CD4-positive, alpha-beta T cell (primary cell): ENCODE measurements around the gene STAC. TPM values are rescaled to one million over a fixed set of nuclear protein-coding genes. Genes with fewer than 3 reads are reported as not detected.

ENCODE experiments used
- ATAC-seq: fragments of 200-7000 bp; cut with Tn5 transposase; one replicate; pipeline ENCODE4 v1.10.0; 2022; ENCODE audit warnings: mild to moderate bottlenecking; ENCODE audit not compliant: poor library complexity
- CTCF ChIA-PET: fragments of 350-600 bp; sonication (Branson Sonifier 250); formaldehyde crosslinking; loops from one replicate; lab custom pipeline; 2021; ENCODE audit warnings: antibody characterized with exemption, inconsistent platforms; lab: Charles Lee
- POLR2A ChIA-PET: fragments of 350-600 bp; sonication (Branson Sonifier 250); formaldehyde crosslinking; loops from one replicate; lab custom pipeline; 2021; ENCODE audit warnings: antibody characterized with exemption, inconsistent platforms; lab: Charles Lee
- DNase-seq, 14 experiments: peaks; one replicate each; pipeline ENCODE4 v3.0.0-alpha.2; 2013 to 2020; ENCODE audit warnings: mixed read lengths in 2 of 14
- H3K27ac ChIP-seq, 2 donors: one replicate each; pipeline versions ENCODE4 v1.5.1 to v1.7.0; 2013; ENCODE audit warnings: low read length in 2 of 2, low read depth in 1 of 2, mild to moderate bottlenecking in 1 of 2
- H3K27me3 ChIP-seq, 2 experiments: 1 replicate in 1 of 2; 2 replicates in 1 of 2; pipeline versions ENCODE4 v1.6.1 to v1.7.0; 2013; ENCODE audit warnings: low read length in 2 of 2, control low read depth in 1 of 2, mild to moderate bottlenecking in 1 of 2, moderate library complexity in 1 of 2; ENCODE audit not compliant: insufficient read depth in 2 of 2, control insufficient read depth in 1 of 2
- H3K36me3 ChIP-seq: one replicate; pipeline ENCODE4 v1.6.1; 2013; ENCODE audit warnings: low read length, control low read depth; ENCODE audit not compliant: insufficient read depth
- H3K4me1 ChIP-seq: one replicate; pipeline ENCODE4 v1.6.1; 2013; ENCODE audit warnings: low read length, control low read depth; ENCODE audit not compliant: insufficient read depth
- H3K4me3 ChIP-seq: one replicate; pipeline ENCODE4 v1.5.1; 2013; ENCODE audit warnings: mild to moderate bottlenecking, low read length, moderate library complexity
- H3K9me3 ChIP-seq, 2 experiments: 1 replicate in 1 of 2; 2 replicates in 1 of 2; pipeline versions ENCODE4 v1.6.1 to v1.7.0; 2013; ENCODE audit warnings: low read length in 2 of 2, mild to moderate bottlenecking in 2 of 2, control low read depth in 1 of 2, moderate library complexity in 1 of 2; ENCODE audit not compliant: control insufficient read depth in 1 of 2, insufficient read depth in 1 of 2
- H3K27ac Mint-ChIP-seq: one replicate; pipeline ENCODE4 v1.8.0; 2020; ENCODE audit warnings: mixed read lengths
- H3K27me3 Mint-ChIP-seq: one replicate; pipeline ENCODE4 v1.8.0; 2021; ENCODE audit warnings: mixed read lengths
- H3K36me3 Mint-ChIP-seq: one replicate; pipeline ENCODE4 v1.8.0; 2021; ENCODE audit warnings: low read depth, mixed read lengths
- H3K4me1 Mint-ChIP-seq: one replicate; pipeline ENCODE4 v1.8.0; 2021; ENCODE audit warnings: low read depth, mixed read lengths
- H3K4me3 Mint-ChIP-seq: one replicate; pipeline ENCODE4 v1.8.0; 2020; ENCODE audit warnings: mild to moderate bottlenecking, mixed read lengths
- H3K9me3 Mint-ChIP-seq: one replicate; pipeline ENCODE4 v1.8.0; 2020; ENCODE audit warnings: mixed read lengths
- intact Hi-C, 2 experiments: fragments of 100-400 bp; cut with DNase I in 1 of 2; cut with micrococcal nuclease in 1 of 2; formaldehyde crosslinking; loops; one replicate each; pipeline versions ENCODE4 v1.15.1 to v1.9.0; 2023 to 2025; cut with DNase I, micrococcal nuclease
- total RNA-seq, 174 experiments: library from RNA in 2 of 174; stranded (reverse) in 2 of 174; gene quantifications; one replicate each; pipeline ENCODE4 v1.2.3 and lab custom pipeline; 2021 to 2026
- TF ChIP-seq, protein P1 (sequence below): fragments of 200-600 bp; IDR thresholded peaks from one replicate; pipeline ENCODE4 v1.8.0; 2022; ENCODE audit warnings: antibody characterized with exemption, mild to moderate bottlenecking

The STAC gene
- total RNA-seq, 2 experiments from 2014 or later = not detected

DNA sequence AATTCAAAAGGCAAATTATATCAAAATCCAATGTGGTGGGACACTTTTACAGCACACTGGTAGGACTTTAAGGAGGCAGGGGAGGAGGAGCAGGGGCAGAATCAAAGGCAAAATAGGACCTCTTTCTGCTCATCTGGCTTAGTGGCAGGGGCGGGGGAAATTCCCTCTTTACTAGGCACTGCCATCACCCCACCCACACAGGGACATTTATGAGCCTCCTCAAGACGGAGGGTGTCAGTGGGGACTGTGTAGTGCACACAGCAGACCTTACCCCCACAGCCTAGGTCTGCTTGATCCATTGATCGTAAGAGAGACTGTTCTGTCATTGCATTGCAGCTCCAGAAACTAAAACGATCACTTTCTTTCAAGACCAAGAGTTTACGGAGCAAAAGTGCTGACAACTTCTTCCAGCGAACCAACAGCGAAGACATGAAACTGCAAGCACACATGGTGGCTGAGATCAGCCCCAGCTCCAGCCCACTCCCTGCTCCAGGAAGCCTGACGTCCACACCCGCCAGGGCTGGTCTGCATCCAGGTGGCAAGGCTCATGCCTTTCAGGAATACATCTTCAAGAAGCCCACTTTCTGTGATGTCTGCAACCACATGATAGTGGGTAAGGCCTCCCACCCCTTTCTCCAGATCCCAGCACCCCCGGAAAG is 62.9 kb downstream of the STAC start:
- H3K27me3 Mint-ChIP-seq = no peaks in the 10 kb centered on the region
- no peaks in the 10 kb centered on the region for H3K4me1 Mint-ChIP-seq
- H3K27ac Mint-ChIP-seq = no peak overlapping the region
- ATAC-seq (no peak), DNase-seq (no peak)
- ChIA-PET CTCF (no interaction called here), POLR2A (no interaction called here)
- H3K4me3 Mint-ChIP-seq = no peak overlapping the region
- Histone ChIP-seq H3K27ac (no peak overlapping the region), H3K4me1 (no peaks in the 10 kb centered on the region), H3K27me3 (no peaks in the 10 kb centered on the region), H3K4me3 (no peak overlapping the region), H3K36me3 (no peaks in the 10 kb centered on the region), H3K9me3 (peaks cover 0 to 3% of the 10 kb centered on the region in 2 experiments)
- H3K9me3 Mint-ChIP-seq = no peaks in the 10 kb centered on the region
- TF ChIP-seq, protein P1, sequence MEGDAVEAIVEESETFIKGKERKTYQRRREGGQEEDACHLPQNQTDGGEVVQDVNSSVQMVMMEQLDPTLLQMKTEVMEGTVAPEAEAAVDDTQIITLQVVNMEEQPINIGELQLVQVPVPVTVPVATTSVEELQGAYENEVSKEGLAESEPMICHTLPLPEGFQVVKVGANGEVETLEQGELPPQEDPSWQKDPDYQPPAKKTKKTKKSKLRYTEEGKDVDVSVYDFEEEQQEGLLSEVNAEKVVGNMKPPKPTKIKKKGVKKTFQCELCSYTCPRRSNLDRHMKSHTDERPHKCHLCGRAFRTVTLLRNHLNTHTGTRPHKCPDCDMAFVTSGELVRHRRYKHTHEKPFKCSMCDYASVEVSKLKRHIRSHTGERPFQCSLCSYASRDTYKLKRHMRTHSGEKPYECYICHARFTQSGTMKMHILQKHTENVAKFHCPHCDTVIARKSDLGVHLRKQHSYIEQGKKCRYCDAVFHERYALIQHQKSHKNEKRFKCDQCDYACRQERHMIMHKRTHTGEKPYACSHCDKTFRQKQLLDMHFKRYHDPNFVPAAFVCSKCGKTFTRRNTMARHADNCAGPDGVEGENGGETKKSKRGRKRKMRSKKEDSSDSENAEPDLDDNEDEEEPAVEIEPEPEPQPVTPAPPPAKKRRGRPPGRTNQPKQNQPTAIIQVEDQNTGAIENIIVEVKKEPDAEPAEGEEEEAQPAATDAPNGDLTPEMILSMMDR = no peak
- no peaks in the 10 kb centered on the region for H3K36me3 Mint-ChIP-seq
- intact Hi-C loops = no loop called here

DNA sequence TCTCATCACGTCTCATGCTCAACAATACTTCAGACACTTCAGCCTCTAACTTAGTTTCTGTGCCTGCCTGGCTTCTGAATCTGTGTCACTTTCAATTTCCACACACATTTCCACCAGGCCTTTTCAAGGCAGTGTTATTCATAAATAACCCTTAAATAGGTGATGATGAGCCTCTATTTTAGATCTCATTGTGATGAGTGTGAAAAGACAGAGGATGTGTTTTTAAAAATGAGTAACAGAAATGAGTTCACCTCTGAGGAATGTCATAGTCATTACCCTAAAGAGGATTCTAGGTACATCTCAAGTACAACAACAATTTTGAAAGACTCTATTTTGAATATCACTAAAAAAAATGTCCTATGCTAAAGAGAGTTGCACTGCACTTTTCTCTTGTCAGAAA is 64.6 kb downstream of the STAC start:
- CTCF ChIA-PET = no interaction called here
- no peak for ATAC-seq
- no peaks in the 10 kb centered on the region for H3K36me3 Mint-ChIP-seq

DNA sequence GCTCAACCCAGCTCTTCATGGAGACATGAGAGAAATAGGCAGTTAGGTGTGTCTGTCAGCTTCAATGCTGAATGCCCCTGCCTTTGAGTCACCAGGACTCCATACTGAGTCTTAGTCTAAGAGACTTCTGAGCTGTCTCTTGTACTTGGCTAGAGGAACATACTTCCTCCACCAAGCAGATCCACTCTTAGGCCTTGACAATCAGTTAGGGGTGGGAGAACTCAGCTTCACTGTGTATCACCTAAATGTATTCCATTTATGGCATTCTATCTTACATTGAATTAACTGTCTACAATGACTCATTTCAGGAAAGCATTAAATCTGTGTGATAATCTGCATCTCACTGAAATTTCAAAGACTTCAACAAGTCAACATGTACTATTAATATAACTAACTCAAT is 66.0 kb downstream of the STAC start:
- no peaks in the 10 kb centered on the region for H3K36me3 Mint-ChIP-seq
- no peak overlapping the region for H3K27ac Mint-ChIP-seq
- no peaks in the 10 kb centered on the region for H3K4me1 Mint-ChIP-seq
- no peaks in the 10 kb centered on the region for H3K9me3 Mint-ChIP-seq
- ChIA-PET CTCF (no interaction called here), POLR2A (no interaction called here)
- DNase-seq = no peak
- Histone ChIP-seq H3K36me3 (no peaks in the 10 kb centered on the region), H3K4me3 (no peak overlapping the region), H3K9me3 (peaks cover 0 to 3% of the 10 kb centered on the region in 2 experiments), H3K27ac (no peak overlapping the region), H3K27me3 (no peaks in the 10 kb centered on the region), H3K4me1 (no peaks in the 10 kb centered on the region)
- no peak for ATAC-seq
- TF ChIP-seq, protein P1 = no peak
- intact Hi-C loops = no loop called here
- H3K27me3 Mint-ChIP-seq = no peaks in the 10 kb centered on the region
- H3K4me3 Mint-ChIP-seq = no peak overlapping the region

More for the DNA sequence above, 64.6 kb downstream of the STAC start:
- Mint-ChIP-seq H3K4me1 (no peaks in the 10 kb centered on the region), H3K27me3 (no peaks in the 10 kb centered on the region), H3K27ac (no peak overlapping the region), H3K9me3 (no peaks in the 10 kb centered on the region), H3K4me3 (no peak overlapping the region)
- H3K27ac ChIP-seq = no peak overlapping the region
- H3K9me3 ChIP-seq = peaks cover 0 to 3% of the 10 kb centered on the region in 2 experiments
- no peaks in the 10 kb centered on the region for H3K36me3 ChIP-seq
- intact Hi-C loops = no loop called here
- POLR2A ChIA-PET = no interaction called here
- DNase-seq = no peak
- H3K4me1 ChIP-seq = no peaks in the 10 kb centered on the region
- H3K4me3 ChIP-seq = no peak overlapping the region
- H3K27me3 ChIP-seq = no peaks in the 10 kb centered on the region
- TF ChIP-seq, protein P1 = no peak
